IPS DF 19.7 (cell line): ENCODE data around the gene KIF26B.

Experiments used
- DNase-seq: peaks from one replicate; pipeline ENCODE4 v3.0.0-alpha.2; 2013; ENCODE audit warnings: low read depth, low spot score

Gene KIF26B

DNA sequence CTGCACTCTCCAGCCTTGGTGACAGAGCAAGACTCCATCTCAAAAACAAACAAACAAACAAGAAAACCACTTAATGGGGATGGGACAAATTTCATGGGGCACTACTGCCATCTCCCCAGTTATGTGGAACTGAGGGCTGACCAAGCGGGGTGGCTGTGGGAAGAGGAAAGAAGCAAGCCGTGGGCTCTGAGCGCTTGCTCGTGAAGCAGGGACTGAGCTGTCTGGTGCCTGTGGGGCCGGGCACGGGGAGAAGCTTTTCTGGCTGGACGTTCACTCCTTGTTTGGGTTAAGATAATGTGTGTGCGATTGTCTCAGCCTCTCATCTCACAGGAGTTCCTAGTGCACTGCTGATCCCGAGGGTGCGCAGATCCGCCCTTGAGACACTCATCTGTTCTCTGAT, 22.0 kb upstream of the KIF26B start:
- no peak for DNase-seq

DNA sequence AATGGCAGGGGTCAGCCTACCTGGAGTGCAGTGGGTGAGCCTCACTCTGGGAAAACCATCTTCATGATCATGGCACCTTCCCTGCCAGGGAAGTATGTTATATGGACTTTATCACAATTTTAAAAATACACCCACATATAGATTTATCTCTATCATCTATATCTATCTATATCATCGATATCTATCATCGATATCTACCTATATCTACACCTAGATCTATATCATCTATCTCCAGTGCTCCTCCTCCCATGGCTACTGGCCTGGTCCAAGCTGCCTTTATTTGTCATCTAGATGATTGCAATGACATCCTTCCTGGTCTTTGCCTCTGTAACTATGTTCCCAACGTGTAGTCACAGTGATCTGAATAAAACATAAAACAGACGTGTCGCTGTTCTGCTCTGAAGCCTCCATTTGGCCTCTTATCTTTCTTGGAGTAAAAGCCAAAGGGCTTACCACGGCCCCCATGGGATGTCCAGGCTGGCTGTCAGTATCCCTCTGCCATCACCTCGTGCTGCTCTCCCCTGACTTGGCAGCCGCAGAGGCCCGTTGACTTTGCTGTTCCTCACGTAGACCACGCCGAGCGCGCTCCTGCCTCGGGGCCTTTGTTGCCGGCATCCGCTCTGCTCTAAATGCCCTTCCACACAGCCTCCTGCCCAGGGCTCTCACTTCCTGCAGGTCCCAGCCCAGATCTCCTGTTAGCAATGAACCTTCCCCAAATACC, 20.6 kb upstream of the KIF26B start:
- no peak for DNase-seq

DNA sequence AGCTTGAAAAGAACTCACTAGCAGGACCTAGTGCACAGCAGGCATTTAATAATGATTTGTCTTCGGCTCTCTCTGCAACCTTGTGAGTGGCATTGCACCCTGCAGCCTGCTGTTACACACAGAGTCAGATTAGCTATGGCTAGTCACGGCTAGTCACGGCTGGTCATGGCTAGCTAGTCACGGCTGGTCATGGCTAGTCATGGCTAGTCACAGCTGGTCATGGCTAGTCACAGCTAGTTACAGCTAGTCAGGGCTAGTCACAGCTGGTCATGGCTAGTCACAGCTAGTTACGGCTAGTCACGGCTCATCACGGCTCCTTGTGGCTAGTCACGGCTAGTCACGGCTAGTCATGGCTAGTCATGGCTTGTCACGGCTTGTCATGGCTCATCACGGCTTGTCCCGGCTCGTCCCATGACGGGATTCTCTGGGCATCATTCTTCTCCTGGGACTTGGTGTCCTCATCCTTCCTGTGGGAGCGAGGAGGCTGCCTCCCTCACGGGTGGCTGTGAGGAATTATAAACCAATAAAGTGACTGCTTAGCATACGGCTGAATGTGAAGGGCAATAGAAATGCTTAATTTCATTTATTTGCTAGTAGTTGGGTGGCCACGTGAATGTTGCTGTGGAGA, 12.5 kb upstream of the KIF26B start:
- DNase-seq = no peak

DNA sequence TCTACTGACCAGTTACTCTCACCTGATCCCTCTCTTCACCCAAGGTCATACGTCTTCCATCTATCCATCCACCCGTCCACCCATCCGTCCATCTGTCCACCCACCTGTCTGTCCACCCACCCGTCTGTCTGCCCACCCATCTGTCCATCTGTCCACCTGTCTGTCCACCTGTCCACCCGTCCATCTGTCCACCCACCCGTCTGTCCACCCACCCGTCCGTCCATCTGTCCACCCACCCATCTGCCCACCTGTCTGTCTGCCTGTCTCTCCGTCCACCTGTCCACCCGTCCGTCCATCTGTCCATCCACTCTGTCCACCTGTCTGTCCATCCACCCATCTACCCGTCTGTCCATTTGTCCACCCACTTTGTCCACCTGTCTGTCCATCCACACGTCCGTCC, 11.8 kb upstream of the KIF26B start:
- no peak for DNase-seq

DNA sequence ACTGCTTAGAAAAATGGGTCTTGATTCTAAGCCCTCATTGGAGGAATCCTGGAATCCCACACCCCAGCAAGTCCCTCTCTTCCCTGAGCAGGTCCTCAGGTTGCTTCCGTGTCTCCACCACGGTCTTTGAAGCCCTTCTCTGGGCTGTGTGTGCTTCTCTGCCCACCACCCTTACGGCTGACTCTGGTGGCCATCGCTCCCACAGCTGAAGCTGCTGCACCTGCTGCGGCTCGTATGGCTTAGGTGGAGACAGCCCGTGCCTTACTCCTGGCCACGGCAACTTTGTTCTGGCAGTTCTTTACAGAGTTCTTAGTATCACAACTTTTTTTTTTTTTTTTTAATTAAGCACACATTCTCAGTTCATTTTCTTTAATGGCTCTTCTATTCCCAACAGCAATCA, 10.9 kb upstream of the KIF26B start:
- DNase-seq = no peak

DNA sequence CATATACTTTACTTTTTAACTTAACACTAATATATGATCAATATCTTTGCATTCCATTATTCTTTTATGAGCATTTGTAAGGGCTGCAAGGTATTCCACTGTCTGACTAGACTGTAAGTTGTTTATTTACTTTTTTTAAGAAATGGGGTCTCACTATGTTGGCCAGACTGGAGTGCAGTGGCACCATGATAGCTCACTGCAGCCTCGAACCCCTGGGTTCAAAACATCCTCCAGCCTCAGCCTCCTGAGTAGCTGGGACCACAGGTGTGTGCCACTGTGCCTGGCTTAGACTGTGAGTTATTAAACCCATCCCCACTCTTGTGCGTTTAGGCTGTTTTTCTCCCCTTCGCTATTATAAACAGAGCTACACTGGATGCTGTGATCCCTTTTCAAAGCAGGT, 6.7 kb upstream of the KIF26B start:
- DNase-seq = no peak

DNA sequence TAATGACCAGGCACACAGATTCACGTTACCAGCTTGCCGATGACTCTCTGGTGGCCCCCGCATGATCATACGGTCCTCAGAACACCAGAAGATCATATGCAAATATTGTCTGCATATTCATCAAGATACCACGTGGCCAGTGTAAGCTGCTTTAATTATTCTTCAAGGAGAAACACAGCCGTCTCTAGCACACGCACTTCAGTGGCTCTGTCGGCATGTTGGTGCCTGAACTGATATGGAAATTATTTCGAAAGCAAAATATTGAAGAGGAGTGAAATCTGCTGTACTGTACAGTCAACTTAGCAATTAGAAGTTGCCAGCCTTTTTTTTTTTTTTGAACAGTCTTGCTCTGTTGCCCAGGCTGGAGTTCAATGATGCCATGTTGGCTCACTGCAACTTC, 5.9 kb upstream of the KIF26B start:
- no peak for DNase-seq

DNA sequence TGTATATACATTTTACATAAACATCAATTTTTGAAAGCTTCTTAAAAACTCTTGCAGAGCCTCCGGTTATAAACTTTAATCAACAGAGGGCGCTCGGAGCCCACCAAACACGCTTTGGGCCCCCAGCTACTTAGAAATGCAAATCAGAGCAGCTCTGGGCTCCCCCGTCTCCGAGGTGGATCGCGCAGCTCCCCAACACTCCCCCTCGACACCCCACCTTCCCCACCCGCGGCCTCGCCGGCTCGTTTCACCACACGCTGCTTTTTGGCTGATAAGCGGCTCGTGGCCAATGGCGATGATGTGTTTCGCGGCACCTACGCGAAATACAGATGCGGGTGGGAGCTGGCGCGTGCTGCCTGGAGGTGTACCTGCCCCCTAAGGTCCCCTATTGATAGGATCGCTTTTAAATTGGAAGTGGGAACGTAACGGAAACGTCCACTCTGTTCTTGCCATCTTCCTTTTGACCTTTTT, 1.7 kb upstream of the KIF26B start:
- DNase-seq = no peak

DNA sequence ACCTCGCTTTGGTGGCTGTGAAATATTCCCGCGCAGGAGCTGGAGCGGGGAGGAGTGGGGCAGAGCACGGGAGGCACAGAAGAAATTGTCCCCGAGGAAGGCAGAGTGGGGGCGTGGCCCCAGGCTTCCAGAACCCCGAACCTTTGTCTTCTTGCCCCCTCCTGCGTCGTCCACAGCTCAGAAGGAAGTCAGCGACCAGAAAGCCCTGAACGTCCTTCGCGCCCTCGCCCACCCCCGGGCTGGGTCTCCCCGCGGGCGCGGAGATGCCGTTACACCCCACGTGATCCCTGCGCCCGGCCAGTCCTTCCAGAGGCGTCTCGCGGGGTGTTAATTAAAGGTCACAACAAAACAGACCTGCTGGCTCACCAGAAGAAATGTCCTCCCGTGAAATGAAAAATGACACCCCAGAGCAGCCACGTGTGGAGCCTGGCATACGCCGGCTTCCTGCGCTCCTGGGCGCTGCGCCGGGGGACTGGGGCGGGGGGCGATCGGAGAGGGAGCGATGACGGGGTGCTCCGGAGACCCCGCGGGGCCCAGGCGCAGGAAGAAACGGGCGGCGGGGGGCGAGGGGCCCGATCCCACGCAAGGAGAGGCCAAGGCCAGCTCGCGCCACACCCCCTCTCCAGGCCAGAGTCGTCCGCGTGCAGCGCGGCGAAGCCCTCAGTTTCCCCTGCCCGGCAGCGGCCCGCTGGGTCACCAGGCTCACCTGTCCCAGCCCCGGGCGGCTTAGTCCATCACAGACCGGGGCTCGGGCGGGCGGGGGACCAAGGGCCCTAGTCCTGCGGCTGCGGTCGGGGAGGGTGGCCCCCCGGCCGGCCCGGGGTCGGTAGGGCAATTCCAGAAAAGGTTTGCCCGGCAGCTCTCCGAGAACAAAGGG, 995 bp upstream of the KIF26B start:
- no peak for DNase-seq

DNA sequence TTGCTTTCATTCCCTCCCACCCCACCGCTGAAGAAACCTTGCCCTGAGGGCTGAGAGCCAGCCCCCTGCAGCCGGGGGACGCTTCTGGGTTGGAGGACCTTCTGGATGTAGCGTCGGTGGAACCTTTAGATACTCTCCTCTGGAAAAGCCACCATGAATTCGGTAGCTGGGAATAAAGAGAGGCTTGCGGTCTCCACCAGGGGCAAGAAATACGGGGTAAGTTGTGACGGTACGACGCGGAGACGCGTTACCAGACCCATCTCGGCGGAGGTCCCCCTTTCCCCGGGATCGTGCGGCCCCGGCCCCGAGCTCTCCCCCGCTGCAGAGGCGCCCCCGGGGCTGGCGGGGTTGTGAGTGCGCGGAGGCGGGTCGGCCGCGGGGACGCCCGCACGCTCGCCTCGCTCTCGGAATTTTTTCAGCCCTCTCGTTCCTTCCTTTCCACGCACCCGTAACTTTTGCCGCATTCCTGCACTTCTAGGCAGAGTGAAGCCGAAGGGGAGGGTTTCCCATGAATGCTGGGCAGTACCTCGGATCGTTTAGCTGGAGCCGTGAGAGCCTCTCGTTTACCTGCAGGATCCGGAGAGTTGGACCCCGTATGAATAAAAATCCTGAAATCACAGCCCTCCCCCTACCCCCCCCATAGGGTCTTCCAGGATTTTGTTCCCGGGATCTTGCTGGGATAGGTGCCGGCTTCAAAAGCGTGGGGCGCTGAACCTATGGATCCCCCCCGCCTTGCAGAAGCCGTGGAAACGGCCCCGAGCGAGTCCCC, 671 bp downstream of the KIF26B start:
- no peak for DNase-seq

DNA sequence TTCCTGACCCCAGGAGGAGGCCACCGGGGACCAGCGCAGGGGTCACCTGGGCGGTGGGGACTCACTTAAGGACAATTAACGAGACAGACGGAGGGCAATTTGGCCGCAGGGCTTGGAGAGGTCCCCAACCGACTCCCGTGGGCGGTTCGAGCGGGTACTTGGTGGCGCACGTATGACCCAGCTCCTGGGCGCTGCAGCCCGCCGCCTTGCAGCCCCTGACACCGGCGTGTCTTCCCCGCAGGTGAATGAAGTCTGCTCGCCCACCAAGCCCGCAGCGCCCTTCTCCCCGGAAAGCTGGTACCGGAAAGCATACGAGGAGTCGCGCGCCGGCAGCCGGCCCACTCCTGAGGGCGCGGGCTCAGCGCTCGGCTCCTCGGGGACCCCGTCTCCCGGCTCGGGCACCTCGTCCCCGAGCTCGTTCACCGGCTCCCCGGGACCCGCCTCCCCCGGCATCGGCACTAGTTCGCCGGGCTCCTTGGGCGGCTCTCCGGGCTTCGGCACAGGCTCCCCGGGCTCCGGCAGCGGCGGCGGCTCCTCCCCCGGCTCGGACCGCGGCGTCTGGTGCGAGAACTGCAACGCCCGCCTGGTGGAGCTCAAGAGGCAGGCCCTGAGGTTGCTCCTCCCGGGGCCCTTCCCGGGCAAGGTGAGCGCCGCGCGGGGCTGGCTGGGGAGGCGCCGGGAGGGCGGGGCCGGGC, 1.4 kb downstream of the KIF26B start:
- DNase-seq = no peak

DNA sequence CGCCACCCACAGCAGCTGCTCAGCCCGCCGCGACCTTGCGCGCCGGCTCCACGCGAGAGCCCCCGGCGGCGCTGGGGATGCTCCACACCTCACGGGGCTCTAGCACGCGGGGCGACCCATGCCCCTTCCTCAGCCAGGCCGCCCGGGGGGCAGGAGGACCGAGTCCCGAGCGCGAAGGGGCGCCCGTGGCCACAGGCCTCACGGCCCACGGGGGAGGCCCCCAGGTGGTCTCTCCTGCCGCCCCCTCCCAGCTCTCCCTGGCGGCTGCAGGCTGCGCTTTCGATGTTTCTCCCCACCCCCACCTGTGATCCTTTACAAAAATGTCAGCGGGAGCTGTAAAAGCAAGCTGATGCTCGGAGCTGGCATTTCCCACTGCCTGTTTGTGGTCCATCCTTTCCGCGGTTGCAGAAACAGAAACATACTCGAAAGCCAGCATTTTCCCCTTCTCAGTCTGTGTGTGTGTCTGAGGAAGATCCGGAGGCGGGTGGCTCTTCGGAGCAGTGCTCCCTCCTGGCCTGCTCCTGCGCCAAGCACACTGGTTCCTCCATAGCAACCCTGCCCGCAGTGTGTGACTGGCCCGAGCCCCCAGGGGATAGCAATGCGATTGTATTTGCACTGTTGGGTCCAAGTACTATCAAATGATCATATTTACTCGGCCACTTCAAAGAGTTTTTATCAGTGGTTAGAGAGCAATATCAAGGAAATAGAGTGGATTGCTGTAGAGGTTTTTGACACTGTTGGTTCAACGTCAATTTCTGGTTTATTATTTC, 2.1 kb downstream of the KIF26B start:
- no peak for DNase-seq

DNA sequence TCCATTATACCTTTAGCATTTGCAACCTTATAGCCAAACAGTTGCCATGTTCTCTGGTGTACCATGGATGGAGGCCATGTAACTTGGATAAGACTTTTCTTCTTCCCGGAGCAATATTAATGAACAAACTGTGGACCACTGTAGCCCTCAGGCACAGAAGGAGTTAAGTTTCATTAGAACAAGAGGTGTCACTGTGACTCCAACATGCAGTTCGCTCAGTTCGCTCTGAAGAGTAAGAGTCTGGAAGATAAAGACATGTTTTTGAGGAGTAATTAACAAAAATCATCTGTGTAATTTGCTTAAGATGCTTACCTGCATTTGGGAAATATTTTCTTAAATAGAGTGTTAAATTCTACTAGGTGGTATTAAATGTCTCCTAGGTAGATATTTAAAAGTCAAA, 4.1 kb downstream of the KIF26B start:
- no peak for DNase-seq

DNA sequence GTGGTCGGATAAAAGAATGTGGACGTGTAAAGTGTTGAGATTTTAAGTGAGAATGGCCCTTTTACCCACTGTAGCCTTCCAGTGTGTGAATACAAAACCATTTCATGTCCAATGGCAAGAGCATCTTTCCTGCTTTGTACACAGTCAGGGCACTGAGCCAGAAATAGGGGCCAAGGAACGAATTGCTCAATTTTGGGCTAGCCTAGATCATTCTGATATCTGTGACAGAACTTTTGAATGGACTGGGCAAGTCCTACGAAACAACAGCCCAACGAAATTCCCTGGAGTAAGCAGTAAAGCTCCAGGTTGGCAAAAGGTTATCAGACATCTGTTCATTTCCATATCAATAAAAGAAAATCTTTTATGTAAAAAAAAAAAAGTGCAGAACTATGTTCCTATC, 5.5 kb downstream of the KIF26B start:
- DNase-seq = no peak

DNA sequence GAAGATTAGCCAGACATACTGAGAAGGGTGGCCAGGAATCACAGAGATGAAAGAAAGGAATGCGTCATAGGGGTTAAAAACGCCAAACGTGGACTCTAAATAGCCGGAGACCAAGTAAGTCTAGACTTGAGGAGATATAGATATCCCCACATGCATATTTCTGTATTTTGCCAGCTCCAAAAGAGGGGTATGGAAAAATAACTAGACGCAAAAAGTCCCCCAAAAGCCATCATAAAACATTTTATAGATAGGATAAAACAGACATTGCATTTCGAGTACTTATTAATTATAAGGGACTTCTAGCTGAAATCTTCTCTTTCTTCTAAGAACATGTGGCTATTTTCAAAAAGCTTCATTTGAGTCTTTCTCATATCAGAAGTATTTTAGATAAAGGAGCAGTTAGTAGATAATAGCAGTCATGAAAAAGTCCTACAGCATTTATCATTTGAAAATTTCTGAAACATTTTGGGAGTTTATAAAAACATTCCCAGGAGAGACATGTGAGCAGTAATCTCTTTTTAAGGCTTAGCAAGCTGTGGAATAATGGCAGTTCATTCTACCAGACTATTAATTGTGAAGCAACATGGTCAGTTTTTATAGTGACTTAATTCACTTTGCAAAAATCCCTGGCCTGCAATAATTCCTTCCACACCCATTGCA, 6.1 kb downstream of the KIF26B start:
- DNase-seq = no peak

DNA sequence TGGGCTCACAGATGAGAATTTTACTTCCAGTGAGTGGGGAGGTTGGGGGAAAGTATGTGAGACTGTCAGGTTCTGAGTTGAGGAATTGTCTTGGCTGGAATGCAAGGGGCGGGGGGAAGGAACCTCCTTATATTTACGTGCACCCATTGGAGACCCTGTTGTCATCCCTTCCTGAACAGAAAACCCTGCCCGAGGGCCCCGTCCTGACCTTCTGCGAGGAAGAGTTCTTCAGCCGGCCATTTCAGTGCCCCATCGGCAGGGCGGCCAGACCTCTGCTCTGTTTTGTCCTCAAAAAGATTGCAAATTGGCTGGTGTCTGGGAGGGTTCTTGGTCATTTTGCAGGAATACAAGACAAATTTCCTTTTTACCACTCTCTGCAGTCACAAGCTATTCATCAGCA, 7.1 kb downstream of the KIF26B start:
- no peak for DNase-seq

DNA sequence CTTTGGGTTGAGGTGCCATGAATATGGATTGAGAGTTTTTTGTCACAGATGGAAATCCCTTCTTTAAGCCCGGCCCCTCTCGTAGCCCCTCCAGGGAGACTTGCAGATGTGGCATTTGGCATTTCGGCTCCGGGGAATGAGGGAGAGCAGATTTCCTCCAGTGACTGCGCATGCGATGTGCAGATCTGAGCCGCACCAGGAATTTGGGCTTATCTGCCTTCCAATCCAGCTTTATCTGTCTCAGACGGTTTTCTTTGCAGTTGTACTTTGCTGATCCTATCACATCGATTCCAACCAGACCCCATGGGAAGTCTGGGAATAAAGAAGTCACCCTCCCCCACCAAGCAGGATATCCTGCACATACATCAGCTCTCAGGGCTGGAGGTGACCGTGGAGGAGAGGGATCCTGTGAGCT, 11.7 kb downstream of the KIF26B start:
- no peak for DNase-seq

DNA sequence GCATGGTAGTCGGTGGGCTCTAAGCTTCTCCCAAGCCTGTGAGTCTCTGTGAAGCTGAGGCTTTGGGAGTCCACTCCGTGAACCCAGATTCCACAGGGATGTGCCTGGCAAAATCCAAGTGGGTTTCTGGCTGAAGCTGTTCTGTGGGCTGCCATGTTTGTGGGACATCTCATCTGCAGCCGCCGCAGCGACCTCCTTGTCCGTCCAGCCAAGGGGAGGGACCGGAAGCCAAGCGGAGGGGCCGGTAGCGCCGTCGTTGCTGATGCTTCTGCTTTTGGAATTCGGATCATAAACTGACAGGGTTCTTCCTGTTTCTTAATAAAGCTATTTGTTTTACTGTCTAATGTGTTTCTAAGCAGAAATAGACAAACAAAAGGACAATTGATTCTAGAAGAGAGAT, 13.3 kb downstream of the KIF26B start:
- DNase-seq = no peak

DNA sequence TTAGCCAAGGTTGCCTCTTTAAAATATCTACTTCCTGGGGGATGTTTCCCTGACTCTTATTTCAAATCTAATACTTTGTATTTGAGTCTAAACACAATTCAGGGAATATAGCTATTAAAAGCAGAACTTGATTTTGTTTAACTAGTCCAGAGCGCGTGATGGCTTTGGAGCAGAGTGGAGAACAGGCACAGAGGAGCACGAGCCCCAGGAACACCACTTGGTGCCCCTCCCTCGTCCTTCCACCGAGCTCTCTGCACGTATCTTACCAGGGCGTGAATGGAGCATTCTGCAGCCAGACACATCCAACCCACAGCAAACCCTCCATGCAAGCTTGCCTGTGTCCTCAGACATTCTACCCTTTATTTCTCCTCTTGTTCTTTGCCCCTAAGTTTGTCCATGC, 14.1 kb downstream of the KIF26B start:
- DNase-seq = no peak

DNA sequence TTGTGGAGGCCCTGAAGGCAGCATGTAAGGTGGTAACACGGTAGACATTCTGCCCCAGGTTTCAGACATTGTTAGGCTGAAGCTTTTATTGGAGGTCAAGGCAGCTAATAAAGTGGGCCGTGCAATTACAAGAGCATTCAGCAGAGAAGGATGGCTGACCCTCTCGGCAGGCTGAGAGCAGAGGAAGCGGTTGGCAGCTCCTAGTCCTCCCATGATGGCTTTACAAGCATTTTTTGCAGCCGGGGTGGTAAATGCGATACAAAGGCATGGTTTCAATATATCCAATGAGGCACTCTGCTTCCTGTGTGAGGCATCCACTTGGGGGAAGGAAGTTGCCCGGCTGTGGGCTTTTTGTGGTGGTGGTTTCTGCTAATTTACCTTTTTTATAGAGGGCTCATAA, 14.6 kb downstream of the KIF26B start:
- no peak for DNase-seq
